Neutrophil (primary cell): Measurements from ENCODE around the gene NELFCD.
A peak's percentile ranks its signal among the peaks of the same experiment; 100 is the strongest.

ENCODE experiments used
- H3K27ac ChIP-seq: fragments of 200-600 bp; sonication (generic); 2 replicates; pipeline ENCODE4 v1.5.1; 2016; ENCODE audit warnings: mild to moderate bottlenecking, moderate library complexity
- H3K27me3 ChIP-seq: fragments of 200-600 bp; sonication (generic); 2 replicates; pipeline ENCODE4 v1.6.0; 2016; ENCODE audit warnings: mild to moderate bottlenecking
- H3K36me3 ChIP-seq: fragments of 200-600 bp; sonication (generic); 2 replicates; pipeline ENCODE4 v1.5.1; 2017
- H3K4me1 ChIP-seq, 2 experiments: fragments of 200-600 bp in 1 of 2; sonication (generic) in 1 of 2; 1 replicate in 1 of 2; 2 replicates in 1 of 2; pipeline versions ENCODE4 v1.5.1 to v1.6.1; 2013 to 2016; ENCODE audit warnings: low read depth in 1 of 2, low read length in 1 of 2, mild to moderate bottlenecking in 1 of 2, moderate library complexity in 1 of 2; ENCODE audit not compliant: control insufficient read depth in 1 of 2, insufficient read depth in 1 of 2
- H3K4me3 ChIP-seq, 2 experiments: fragments of 200-600 bp in 1 of 2; sonication (generic) in 1 of 2; 1 replicate in 1 of 2; 2 replicates in 1 of 2; pipeline ENCODE4 v1.5.1; 2013 to 2016; ENCODE audit warnings: low read depth in 1 of 2, low read length in 1 of 2, mild to moderate bottlenecking in 1 of 2, moderate library complexity in 1 of 2
- H3K9me3 ChIP-seq: fragments of 200-600 bp; sonication (generic); 2 replicates; pipeline ENCODE4 v1.5.1; 2016
- CTCF ChIP-seq: fragments of 200-600 bp; sonication (generic); IDR thresholded peaks from 2 replicates; pipeline ENCODE4 v1.5.1; 2016; ENCODE audit warnings: antibody characterized with exemption

Gene NELFCD

GRCh38 chr20:58987790-58988564 is 6.9 kb downstream of the NELFCD start:
- H3K4me3 ChIP-seq = no peak overlapping the region
- H3K27ac ChIP-seq = no peak overlapping the region
- no peaks in the 10 kb centered on the region for H3K9me3 ChIP-seq
- TF ChIP-seq CTCF = no peak
- H3K4me1 ChIP-seq = no peaks in the 10 kb centered on the region
- H3K27me3 ChIP-seq = no peaks in the 10 kb centered on the region
- H3K36me3 ChIP-seq = peaks cover 75% of the 10 kb centered on the region

- H3K4me1 ChIP-seq = no peaks in the 10 kb centered on the region
- no peak overlapping the region for H3K27ac ChIP-seq
- no peak for TF ChIP-seq CTCF
- H3K4me3 ChIP-seq = no peak overlapping the region
- peaks cover 80% of the 10 kb centered on the region for H3K36me3 ChIP-seq
- no peaks in the 10 kb centered on the region for H3K9me3 ChIP-seq
- H3K27me3 ChIP-seq = no peaks in the 10 kb centered on the region
Measured at GRCh38 chr20:58988565-58988882, 7.5 kb downstream of the NELFCD start.

GRCh38 chr20:58989196-58989595 is 8.1 kb downstream of the NELFCD start:
- Histone ChIP-seq H3K27me3 (no peaks in the 10 kb centered on the region), H3K4me1 (no peaks in the 10 kb centered on the region), H3K9me3 (no peaks in the 10 kb centered on the region), H3K4me3 (no peak overlapping the region), H3K27ac (no peak overlapping the region), H3K36me3 (peaks cover 87% of the 10 kb centered on the region)
- TF ChIP-seq CTCF = no peak

GRCh38 chr20:58990651-58991445 is 9.8 kb downstream of the NELFCD start:
- Histone ChIP-seq H3K36me3 (peaks cover 97% of the 10 kb centered on the region), H3K27me3 (no peaks in the 10 kb centered on the region), H3K9me3 (no peaks in the 10 kb centered on the region), H3K27ac (peak overlapping the region; percentile 5), H3K4me3 (no peak overlapping the region), H3K4me1 (no peaks in the 10 kb centered on the region)
- no peak for TF ChIP-seq CTCF

- Histone ChIP-seq H3K36me3 (peaks cover 99% of the 10 kb centered on the region), H3K4me3 (no peak overlapping the region)
- TF ChIP-seq CTCF = no peak
Measured at GRCh38 chr20:58991715-58992114, 10.7 kb downstream of the NELFCD start.

More at GRCh38 chr20:58991715-58992114, 10.7 kb downstream of the NELFCD start:
- Histone ChIP-seq H3K4me1 (no peaks in the 10 kb centered on the region), H3K9me3 (no peaks in the 10 kb centered on the region), H3K27me3 (no peaks in the 10 kb centered on the region), H3K27ac (peak overlapping the region; percentile 48)
